ENCODE data around the gene SEC14L1.

GRCh38 chr17:77151186-77151585, 10.4 kb downstream of the SEC14L1 start:
- TF ChIP-seq CTCF (IDR thresholded peaks at IDR 0.05) (no peak), POLR2A (IDR thresholded peaks at IDR 0.05) (no peak), EP300 (IDR thresholded peaks at IDR 0.05) (no peak), POLR2AphosphoS5 (IDR thresholded peaks at IDR 0.05) (no peak)
